HepG2 (cell line): ENCODE data around the gene HEXIM1. TPM values are rescaled to one million over a fixed set of nuclear protein-coding genes. Genes with fewer than 3 reads are reported as not detected.

Experiments used
- FOXP1 ChIP-seq, 2 experiments: fragments of 450-650 bp in 1 of 2; IDR thresholded peaks; 2 replicates each; pipeline ENCODE4 v1.6.1; 2017 to 2018; ENCODE audit warnings: antibody characterized with exemption in 1 of 2
- GMEB2 ChIP-seq: IDR thresholded peaks from 2 replicates; pipeline ENCODE4 v1.6.1; 2016; ENCODE audit warnings: missing biosample characterization, missing genetic modification reagents, low read depth
- HMG20A ChIP-seq: IDR thresholded peaks from 2 replicates; pipeline ENCODE4 v1.6.1; 2016; ENCODE audit warnings: borderline replicate concordance
- MED1 ChIP-seq: sonication (generic); formaldehyde crosslinking; IDR thresholded peaks from 2 replicates; pipeline ENCODE4 v1.4.0; 2020; ENCODE audit warnings: missing genetic modification reagents
- NFRKB ChIP-seq: fragments of 450-650 bp; IDR thresholded peaks from 2 replicates; pipeline ENCODE4 v1.6.1; 2017
- NR0B2 ChIP-seq: sonication (generic); formaldehyde crosslinking; IDR thresholded peaks from 2 replicates; pipeline ENCODE4 v1.4.0; 2020; ENCODE audit warnings: mild to moderate bottlenecking, missing genetic modification reagents
- NR2F1 ChIP-seq, 2 experiments: fragments of 450-650 bp in 1 of 2; formaldehyde crosslinking in 1 of 2; IDR thresholded peaks; 2 replicates each; pipeline versions ENCODE4 v1.5.0 to v1.6.1; 2016 to 2020; ENCODE audit warnings: mild to moderate bottlenecking in 1 of 2, missing compliant biosample characterization in 1 of 2, missing genetic modification reagents in 1 of 2, moderate library complexity in 1 of 2
- RBFOX2 ChIP-seq: fragments of 200-400 bp; formaldehyde crosslinking; IDR thresholded peaks from 2 replicates; pipeline ENCODE4 v1.6.1; 2017; ENCODE audit warnings: low read depth, mild to moderate bottlenecking, low read length
- RXRB ChIP-seq: IDR thresholded peaks from 2 replicates; pipeline ENCODE4 v1.6.1; 2016; ENCODE audit warnings: borderline replicate concordance, missing genetic modification reagents, missing compliant biosample characterization
- SMARCE1 ChIP-seq: fragments of 450-650 bp; IDR thresholded peaks from 2 replicates; pipeline ENCODE4 v1.6.1; 2017; ENCODE audit warnings: borderline replicate concordance
- TP53 ChIP-seq: sonication (generic); formaldehyde crosslinking; conservative IDR thresholded peaks from 2 replicates; pipeline ENCODE4 v1.4.0; 2020; ENCODE audit warnings: missing genetic modification reagents
- ZBTB4 ChIP-seq: sonication (generic); formaldehyde crosslinking; IDR thresholded peaks from 2 replicates; pipeline ENCODE4 v1.4.0; 2020; ENCODE audit warnings: missing genetic modification reagents, mild to moderate bottlenecking, borderline replicate concordance
- ZFP91 ChIP-seq: sonication (generic); formaldehyde crosslinking; IDR thresholded peaks from 2 replicates; pipeline ENCODE4 v1.9.0; 2022; ENCODE audit warnings: missing genetic modification reagents, mild to moderate bottlenecking, borderline replicate concordance
- ZNF12 ChIP-seq: sonication (generic); formaldehyde crosslinking; IDR thresholded peaks from 2 replicates; pipeline ENCODE4 v1.5.0; 2020; ENCODE audit warnings: missing genetic modification reagents
- ZNF136 ChIP-seq: sonication (generic); formaldehyde crosslinking; IDR thresholded peaks from 2 replicates; pipeline ENCODE4 v1.8.1; 2022; ENCODE audit warnings: low read depth, mild to moderate bottlenecking, moderate library complexity, missing genetic modification reagents
- ZNF724P ChIP-seq: sonication (generic); formaldehyde crosslinking; IDR thresholded peaks from 2 replicates; pipeline ENCODE4 v1.8.0; 2022; ENCODE audit warnings: missing genetic modification reagents, borderline replicate concordance
- polyA plus RNA-seq, 8 experiments: library from polyadenylated mRNA; depleted of rRNA in 3 of 8; stranded (reverse) in 7 of 8; unstranded in 1 of 8; fragments of >200 nt; fragmentation: Illumina TruSeq in 4 of 8; extraction: Trizol in 4 of 8; gene quantifications; 2 replicates each; pipeline versions ENCODE4 v1.2.1 to v1.2.3, GENCODE V29; 2011 to 2016; ENCODE audit warnings: low read depth in 4 of 8, missing spikeins in 1 of 8, mixed read lengths in 1 of 8; ENCODE audit not compliant: insufficient read depth in 1 of 8
- total RNA-seq, 5 experiments: library from RNA; depleted of rRNA; stranded (reverse); fragments of >200 nt; fragmentation: Illumina TruSeq; extraction: Trizol; gene quantifications; 2 replicates each; pipeline ENCODE4 v1.2.3, GENCODE V29; 2016; ENCODE audit warnings: low read depth in 1 of 5
- TF ChIP-seq, protein P1 (sequence below): sonication (generic); formaldehyde crosslinking; IDR thresholded peaks from 2 replicates; pipeline ENCODE4 v1.4.0; 2020; ENCODE audit warnings: missing genetic modification reagents

Gene HEXIM1
- total and polyA plus RNA-seq, 2 of the 13 experiments (the other 11 are each of a cell fraction or from before 2014, with no cell fraction given), result 10.5 to 16.6 TPM

GRCh38 chr17:45162025-45162687, 13.9 kb downstream of the HEXIM1 start (continued):
- TF ChIP-seq, protein P1, sequence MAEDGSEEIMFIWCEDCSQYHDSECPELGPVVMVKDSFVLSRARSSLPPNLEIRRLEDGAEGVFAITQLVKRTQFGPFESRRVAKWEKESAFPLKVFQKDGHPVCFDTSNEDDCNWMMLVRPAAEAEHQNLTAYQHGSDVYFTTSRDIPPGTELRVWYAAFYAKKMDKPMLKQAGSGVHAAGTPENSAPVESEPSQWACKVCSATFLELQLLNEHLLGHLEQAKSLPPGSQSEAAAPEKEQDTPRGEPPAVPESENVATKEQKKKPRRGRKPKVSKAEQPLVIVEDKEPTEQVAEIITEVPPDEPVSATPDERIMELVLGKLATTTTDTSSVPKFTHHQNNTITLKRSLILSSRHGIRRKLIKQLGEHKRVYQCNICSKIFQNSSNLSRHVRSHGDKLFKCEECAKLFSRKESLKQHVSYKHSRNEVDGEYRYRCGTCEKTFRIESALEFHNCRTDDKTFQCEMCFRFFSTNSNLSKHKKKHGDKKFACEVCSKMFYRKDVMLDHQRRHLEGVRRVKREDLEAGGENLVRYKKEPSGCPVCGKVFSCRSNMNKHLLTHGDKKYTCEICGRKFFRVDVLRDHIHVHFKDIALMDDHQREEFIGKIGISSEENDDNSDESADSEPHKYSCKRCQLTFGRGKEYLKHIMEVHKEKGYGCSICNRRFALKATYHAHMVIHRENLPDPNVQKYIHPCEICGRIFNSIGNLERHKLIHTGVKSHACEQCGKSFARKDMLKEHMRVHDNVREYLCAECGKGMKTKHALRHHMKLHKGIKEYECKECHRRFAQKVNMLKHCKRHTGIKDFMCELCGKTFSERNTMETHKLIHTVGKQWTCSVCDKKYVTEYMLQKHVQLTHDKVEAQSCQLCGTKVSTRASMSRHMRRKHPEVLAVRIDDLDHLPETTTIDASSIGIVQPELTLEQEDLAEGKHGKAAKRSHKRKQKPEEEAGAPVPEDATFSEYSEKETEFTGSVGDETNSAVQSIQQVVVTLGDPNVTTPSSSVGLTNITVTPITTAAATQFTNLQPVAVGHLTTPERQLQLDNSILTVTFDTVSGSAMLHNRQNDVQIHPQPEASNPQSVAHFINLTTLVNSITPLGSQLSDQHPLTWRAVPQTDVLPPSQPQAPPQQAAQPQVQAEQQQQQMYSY (CRISPR knock-in tag), result no peak
- TF ChIP-seq ZNF136, result no peak
- TF ChIP-seq ZNF724P, result no peak
- TF ChIP-seq ZNF12, result no peak
- TF ChIP-seq NFRKB, result no peak
- TF ChIP-seq MED1, result no peak
- no peak for TF ChIP-seq NR2F1 (CRISPR knock-in tag; IDR thresholded peaks at IDR 0.05)
- no peak for TF ChIP-seq GMEB2
- TF ChIP-seq ZBTB4 (CRISPR knock-in tag), result 0 out of 2 replicates have a peak, but pooled peaks have one; percentile 34
- TF ChIP-seq NR0B2 (CRISPR knock-in tag), result peak; percentile 75; the same call in 1 of the 2 replicates
- no peak for TF ChIP-seq TP53 (CRISPR knock-in tag)
- no peak for TF ChIP-seq FOXP1 (IDR thresholded peaks at IDR 0.05)
- no peak; the same call in 1 of the 2 replicates for TF ChIP-seq FOXP1 (CRISPR knock-in tag; IDR thresholded peaks at IDR 0.05)
- no peak for TF ChIP-seq SMARCE1
- TF ChIP-seq HMG20A, result no peak
- no peak for TF ChIP-seq RXRB
- no peak for TF ChIP-seq RBFOX2
- TF ChIP-seq ZFP91, result no peak
